PFSK-1 (cell line): Measurements from ENCODE around the gene MEDAG.

ENCODE experiments used
- FOXP2 ChIP-seq: optimal IDR thresholded peaks from 2 replicates; pipeline ENCODE3; 2011; ENCODE audit warnings: borderline replicate concordance, control low read depth, inconsistent platforms; ENCODE audit not compliant: insufficient read depth; ENCODE audit errors: extremely low read length, extremely low read depth
- POLR2AphosphoS5 ChIP-seq: IDR thresholded peaks from 2 replicates; pipeline ENCODE4 v1.6.1; 2012; ENCODE audit warnings: low read depth, mild to moderate bottlenecking, control low read depth, low read length, moderate library complexity
- REST ChIP-seq, 2 experiments: IDR thresholded peaks; 2 replicates each; pipeline versions ENCODE4 v1.6.1 to v1.8.0; 2011 to 2012; ENCODE audit warnings: low read depth in 2 of 2, low read length in 2 of 2, control low read depth in 1 of 2, inconsistent platforms in 1 of 2, mild to moderate bottlenecking in 1 of 2, moderate library complexity in 1 of 2; ENCODE audit not compliant: insufficient read depth in 1 of 2
- SIN3A ChIP-seq: IDR thresholded peaks from 2 replicates; pipeline ENCODE4 v1.6.1; 2012; ENCODE audit warnings: mild to moderate bottlenecking, low read length, moderate library complexity, borderline replicate concordance; ENCODE audit not compliant: insufficient read depth
- TAF1 ChIP-seq: IDR thresholded peaks from 2 replicates; pipeline ENCODE4 v1.6.1; 2012; ENCODE audit warnings: low read length, control low read depth, borderline replicate concordance; ENCODE audit not compliant: insufficient read depth

MEDAG gene

GRCh38 chr13:30861836-30862467 lies 44.1 kb upstream of the MEDAG start:
- no peak for TF ChIP-seq FOXP2
- no peak for TF ChIP-seq POLR2AphosphoS5
- TF ChIP-seq REST (IDR thresholded peaks at IDR 0.05; ENCODE audit: insufficient read depth in 1 of 2, low read depth in 2 of 2, low read length in 2 of 2), result no peak
- no peak for TF ChIP-seq TAF1
- TF ChIP-seq SIN3A, result no peak

- TF ChIP-seq FOXP2 (no peak), SIN3A (no peak), REST (IDR thresholded peaks at IDR 0.05; ENCODE audit: insufficient read depth in 1 of 2, low read depth in 2 of 2, low read length in 2 of 2) (no peak), TAF1 (no peak), POLR2AphosphoS5 (no peak)
These were observed 43.4 kb upstream of the MEDAG start for GRCh38 chr13:30862707-30863106.

- TF ChIP-seq POLR2AphosphoS5 (no peak), TAF1 (no peak), SIN3A (no peak), REST (IDR thresholded peaks at IDR 0.05; ENCODE audit: insufficient read depth in 1 of 2, low read depth in 2 of 2, low read length in 2 of 2) (no peak), FOXP2 (no peak)
These were observed 42.8 kb upstream of the MEDAG start for GRCh38 chr13:30863231-30863630.

- TF ChIP-seq TAF1 (no peak), REST (IDR thresholded peaks at IDR 0.05; ENCODE audit: insufficient read depth in 1 of 2, low read depth in 2 of 2, low read length in 2 of 2) (no peak), POLR2AphosphoS5 (no peak), SIN3A (no peak), FOXP2 (no peak)
These were observed 42.3 kb upstream of the MEDAG start for GRCh38 chr13:30863796-30864195.

GRCh38 chr13:30864433-30865122 lies 41.5 kb upstream of the MEDAG start:
- TF ChIP-seq POLR2AphosphoS5 (no peak), REST (IDR thresholded peaks at IDR 0.05; ENCODE audit: insufficient read depth in 1 of 2, low read depth in 2 of 2, low read length in 2 of 2) (no peak), SIN3A (no peak), TAF1 (no peak), FOXP2 (no peak)
